Measurements from ENCODE around the gene RIMBP2.

Gene RIMBP2

DNA sequence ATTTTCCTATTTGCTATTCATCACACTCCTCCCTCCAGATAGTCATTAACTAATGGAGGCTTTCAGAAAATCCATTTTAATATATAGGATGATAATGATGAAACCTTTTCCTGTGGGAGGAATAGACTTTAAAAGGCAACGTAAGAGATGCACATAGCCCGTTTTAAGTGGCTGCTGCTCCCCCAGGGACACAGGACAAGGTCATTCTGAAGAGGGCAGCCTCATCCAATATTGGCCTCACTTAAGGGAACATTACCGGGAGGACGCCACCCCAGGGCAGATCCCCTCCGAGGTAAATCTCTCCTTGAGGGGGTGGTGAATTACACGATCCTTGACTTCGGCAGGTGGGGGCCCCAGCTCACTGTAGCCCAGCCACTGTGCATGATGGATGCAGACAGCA, 246.5 kb downstream of the RIMBP2 start:
- Histone ChIP-seq H3K4me1 (ENCODE audit: control insufficient read depth, insufficient read depth, low read length) (no peaks in the 10 kb centered on the region), H3K9me3 (ENCODE audit: control insufficient read depth, insufficient read depth, low read depth, low read length) (no peaks in the 10 kb centered on the region), H3K4me3 (ENCODE audit: low read depth, low read length) (no peak overlapping the region), H3K36me3 (ENCODE audit: control insufficient read depth in 2 of 2, insufficient read depth in 1 of 2, low read length in 2 of 2) (no peaks in the 10 kb centered on the region), H3K27ac (ENCODE audit: extremely low read depth, low read depth, low read length) (no peak overlapping the region)
- TF ChIP-seq ZFP69B (tag by site-specific recombination; IDR thresholded peaks at IDR 0.05) (no peak), ZNF529 (tag by site-specific recombination; IDR thresholded peaks at IDR 0.05; ENCODE audit: insufficient replicate concordance) (no peak), ZNF521 (tag by site-specific recombination; IDR thresholded peaks at IDR 0.05) (no peak), ZNF514 (tag by site-specific recombination; IDR thresholded peaks at IDR 0.05) (no peak), KLF7 (tag by site-specific recombination; IDR thresholded peaks at IDR 0.05; ENCODE audit: borderline replicate concordance) (no peak), GLI4 (tag by site-specific recombination; IDR thresholded peaks at IDR 0.05) (no peak), ZBTB17 (tag by site-specific recombination; IDR thresholded peaks at IDR 0.05) (no peak), GLIS1 (tag by site-specific recombination; IDR thresholded peaks at IDR 0.05) (no peak), HOXC10 (CRISPR knock-in tag; IDR thresholded peaks at IDR 0.05) (no peak), ZSCAN30 (tag by site-specific recombination; IDR thresholded peaks at IDR 0.05) (no peak), ZFP3 (tag by site-specific recombination; IDR thresholded peaks at IDR 0.05; ENCODE audit: low read depth) (no peak), ZNF776 (tag by site-specific recombination; IDR thresholded peaks at IDR 0.05; ENCODE audit: borderline replicate concordance) (no peak)
- ChIA-PET POLR2A (no interaction called here), CTCF (no interaction called here)

DNA sequence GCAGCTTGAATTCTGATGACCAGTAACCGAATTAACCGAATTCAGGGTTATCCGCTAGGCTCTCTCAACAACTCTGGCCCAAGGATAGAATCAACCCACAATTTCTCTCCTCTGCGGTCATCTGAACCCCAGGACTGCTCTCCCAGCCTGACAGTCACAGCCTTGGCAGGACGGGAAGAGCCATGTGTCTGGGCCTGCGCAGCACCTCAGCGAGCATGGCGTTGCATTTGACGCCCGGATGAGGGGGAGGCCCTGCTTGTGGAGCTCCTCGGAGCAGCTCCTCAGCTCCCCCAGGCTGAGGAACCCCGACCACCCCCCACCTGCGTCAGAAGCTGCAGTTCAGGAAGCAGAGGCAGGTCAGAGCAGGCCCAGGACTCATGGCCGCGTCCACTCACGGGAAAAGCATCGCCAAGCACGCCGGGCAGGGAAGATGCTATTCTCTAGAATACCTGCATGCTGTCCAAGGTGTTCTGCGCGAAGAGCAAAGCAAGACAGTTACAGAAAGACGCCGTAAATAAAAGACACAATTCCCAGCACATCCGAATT, 247.3 kb downstream of the RIMBP2 start:
- TF ChIP-seq ZBTB49 (tag by site-specific recombination; IDR thresholded peaks at IDR 0.05; ENCODE audit: low read depth): no peak
- no peak for TF ChIP-seq ZNF169 (tag by site-specific recombination; IDR thresholded peaks at IDR 0.05)
- no peak for TF ChIP-seq BCL6B (tag by site-specific recombination; IDR thresholded peaks at IDR 0.05)
- no peak for TF ChIP-seq ZNF398 (tag by site-specific recombination; IDR thresholded peaks at IDR 0.05)
- CTCF ChIA-PET: no interaction called here
- H3K9me3 ChIP-seq (ENCODE audit: control insufficient read depth, insufficient read depth, low read depth, low read length): no peaks in the 10 kb centered on the region

GRCh38 chr12:130468186-130468585, 247.9 kb downstream of the RIMBP2 start:
- H3K36me3 ChIP-seq (ENCODE audit: control insufficient read depth in 2 of 2, insufficient read depth in 1 of 2, low read length in 2 of 2): no peaks in the 10 kb centered on the region
- POLR2A ChIA-PET: no interaction called here
- TF ChIP-seq ZNF174 (tag by site-specific recombination; IDR thresholded peaks at IDR 0.05): no peak
- TF ChIP-seq, protein P1, sequence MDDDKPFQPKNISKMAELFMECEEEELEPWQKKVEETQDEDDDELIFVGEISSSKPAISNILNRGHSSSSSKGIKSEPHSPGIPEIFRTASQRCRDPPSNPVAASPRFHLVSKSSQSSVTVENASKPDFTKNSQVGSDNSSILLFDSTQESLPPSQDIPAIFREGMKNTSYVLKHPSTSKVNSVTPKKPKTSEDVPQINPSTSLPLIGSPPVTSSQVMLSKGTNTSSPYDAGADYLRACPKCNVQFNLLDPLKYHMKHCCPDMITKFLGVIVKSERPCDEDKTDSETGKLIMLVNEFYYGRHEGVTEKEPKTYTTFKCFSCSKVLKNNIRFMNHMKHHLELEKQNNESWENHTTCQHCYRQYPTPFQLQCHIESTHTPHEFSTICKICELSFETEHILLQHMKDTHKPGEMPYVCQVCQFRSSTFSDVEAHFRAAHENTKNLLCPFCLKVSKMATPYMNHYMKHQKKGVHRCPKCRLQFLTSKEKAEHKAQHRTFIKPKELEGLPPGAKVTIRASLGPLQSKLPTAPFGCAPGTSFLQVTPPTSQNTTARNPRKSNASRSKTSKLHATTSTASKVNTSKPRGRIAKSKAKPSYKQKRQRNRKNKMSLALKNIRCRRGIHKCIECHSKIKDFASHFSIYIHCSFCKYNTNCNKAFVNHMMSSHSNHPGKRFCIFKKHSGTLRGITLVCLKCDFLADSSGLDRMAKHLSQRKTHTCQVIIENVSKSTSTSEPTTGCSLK (tag by site-specific recombination; IDR thresholded peaks at IDR 0.05): no peak
- TF ChIP-seq ZBTB11 (tag by site-specific recombination; conservative IDR thresholded peaks at IDR 0.05; ENCODE audit: low read depth): no peak
- no peak for TF ChIP-seq MYNN (tag by site-specific recombination; IDR thresholded peaks at IDR 0.05; ENCODE audit: borderline replicate concordance)
- TF ChIP-seq YY1 (tag by site-specific recombination; IDR thresholded peaks at IDR 0.05): no peak
- TF ChIP-seq HOXA7 (CRISPR knock-in tag; IDR thresholded peaks at IDR 0.05; ENCODE audit: borderline replicate concordance): no peak

More for the DNA sequence above, 247.3 kb downstream of the RIMBP2 start:
- POLR2A ChIA-PET: no interaction called here
- H3K4me1 ChIP-seq (ENCODE audit: control insufficient read depth, insufficient read depth, low read length): no peaks in the 10 kb centered on the region
- no peaks in the 10 kb centered on the region for H3K36me3 ChIP-seq (ENCODE audit: control insufficient read depth in 2 of 2, insufficient read depth in 1 of 2, low read length in 2 of 2)
- no peak overlapping the region for H3K27ac ChIP-seq (ENCODE audit: extremely low read depth, low read depth, low read length)
- no peak overlapping the region for H3K4me3 ChIP-seq (ENCODE audit: low read depth, low read length)

More at GRCh38 chr12:130468186-130468585, 247.9 kb downstream of the RIMBP2 start:
- Histone ChIP-seq H3K4me3 (ENCODE audit: low read depth, low read length) (no peak overlapping the region), H3K9me3 (ENCODE audit: control insufficient read depth, insufficient read depth, low read depth, low read length) (no peaks in the 10 kb centered on the region), H3K27ac (ENCODE audit: extremely low read depth, low read depth, low read length) (no peak overlapping the region), H3K4me1 (ENCODE audit: control insufficient read depth, insufficient read depth, low read length) (no peaks in the 10 kb centered on the region)
- CTCF ChIA-PET: no interaction called here

Data from HEK293 (cell line).